Fibroblast of villous mesenchyme (primary cell): ENCODE measurements around the gene SPDYE5. TPM values are rescaled to one million over a fixed set of nuclear protein-coding genes. Genes with fewer than 3 reads are reported as not detected.

Source experiments
- DNase-seq: peaks from one replicate; pipeline ENCODE4 v3.0.0-alpha.2; 2010; ENCODE audit warnings: low read depth
- H3K4me3 ChIP-seq: 2 replicates; pipeline ENCODE4 v1.5.1; 2011; ENCODE audit warnings: low read depth, mild to moderate bottlenecking, low read length
- CTCF ChIP-seq: IDR thresholded peaks from 2 replicates; pipeline ENCODE4 v1.5.1; 2012; ENCODE audit warnings: low read depth, mild to moderate bottlenecking, low read length; ENCODE audit not compliant: insufficient read depth
- total RNA-seq: library from RNA; depleted of rRNA; stranded (reverse); fragments of >200 nt; gene quantifications from 2 replicates; pipeline ENCODE4 v1.2.3, GENCODE V29; 2012

The SPDYE5 gene
- total RNA-seq, 1 donor, result not detected

- TF ChIP-seq CTCF, result no peak
- DNase-seq, result no peak
- no peak overlapping the region for H3K4me3 ChIP-seq
Observed at GRCh38 chr7:75531359-75531821, 39.3 kb downstream of the SPDYE5 start.

- no peak for TF ChIP-seq CTCF
- no peak for DNase-seq
- H3K4me3 ChIP-seq, result no peak overlapping the region
Observed at GRCh38 chr7:75532639-75533038, 40.5 kb downstream of the SPDYE5 start.

GRCh38 chr7:75533926-75534325, 41.8 kb downstream of the SPDYE5 start:
- no peak overlapping the region for H3K4me3 ChIP-seq
- no peak for TF ChIP-seq CTCF
- DNase-seq, result no peak

GRCh38 chr7:75534727-75535307, 42.7 kb downstream of the SPDYE5 start:
- no peak for TF ChIP-seq CTCF
- peak; percentile 85 for DNase-seq
- H3K4me3 ChIP-seq, result no peak overlapping the region

GRCh38 chr7:75536491-75536890, 44.4 kb downstream of the SPDYE5 start:
- no peak for TF ChIP-seq CTCF
- DNase-seq, result no peak
- no peak overlapping the region for H3K4me3 ChIP-seq

- no peak overlapping the region for H3K4me3 ChIP-seq
- TF ChIP-seq CTCF, result no peak
- no peak for DNase-seq
Observed at GRCh38 chr7:75536940-75537538, 44.9 kb downstream of the SPDYE5 start.

DNA sequence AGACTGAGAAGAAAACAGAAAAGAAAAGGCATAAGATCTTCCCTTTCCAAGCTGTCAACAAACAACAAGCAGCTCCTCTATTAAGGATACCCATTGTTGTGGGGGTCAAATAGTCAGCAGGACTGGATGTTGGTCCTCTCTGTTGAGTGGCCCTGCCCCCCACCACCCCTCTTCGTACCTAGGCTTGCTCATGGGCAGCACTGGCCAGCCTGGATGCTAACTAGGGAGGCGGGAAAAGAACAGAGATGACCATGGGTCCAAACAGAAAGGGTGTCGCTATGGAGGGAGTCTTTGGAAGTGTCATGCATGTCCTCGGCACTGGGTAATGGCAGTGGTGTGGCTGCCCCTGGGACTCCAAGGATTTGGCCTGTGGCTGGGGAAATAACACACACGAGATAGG, 45.6 kb downstream of the SPDYE5 start:
- DNase-seq, result no peak
- TF ChIP-seq CTCF, result no peak
- H3K4me3 ChIP-seq, result no peak overlapping the region
